HG03045 (cell line): Measurements from ENCODE around the gene SDK2.

Experiments
- ATAC-seq: cut with Tn5 transposase; IDR thresholded peaks from one replicate; pipeline ENCODE4 v1.9.1; 2021; ENCODE audit warnings: mild to moderate bottlenecking, moderate library complexity; ENCODE audit not compliant: unreplicated experiment

SDK2 gene

GRCh38 chr17:73350864-73351263, 293.4 kb downstream of the SDK2 start:
- no peak for ATAC-seq

GRCh38 chr17:73349647-73350046, 294.6 kb downstream of the SDK2 start:
- ATAC-seq, result no peak

- ATAC-seq, result no peak
These were observed 295.1 kb downstream of the SDK2 start for GRCh38 chr17:73349138-73349537.

DNA sequence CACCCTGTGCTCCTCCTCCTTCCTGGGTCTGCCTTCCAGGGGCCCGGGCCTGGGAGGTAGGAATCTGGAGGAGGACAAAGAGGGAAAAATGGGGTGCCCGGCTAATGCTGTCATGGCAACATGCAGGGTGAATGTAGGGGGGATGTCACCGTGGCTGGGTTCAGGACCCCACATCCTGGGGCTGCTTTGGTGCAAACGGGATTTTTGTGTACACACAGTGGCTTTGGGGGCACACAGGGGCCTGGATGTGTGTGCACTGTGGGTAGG, 295.5 kb downstream of the SDK2 start:
- ATAC-seq, result no peak

DNA sequence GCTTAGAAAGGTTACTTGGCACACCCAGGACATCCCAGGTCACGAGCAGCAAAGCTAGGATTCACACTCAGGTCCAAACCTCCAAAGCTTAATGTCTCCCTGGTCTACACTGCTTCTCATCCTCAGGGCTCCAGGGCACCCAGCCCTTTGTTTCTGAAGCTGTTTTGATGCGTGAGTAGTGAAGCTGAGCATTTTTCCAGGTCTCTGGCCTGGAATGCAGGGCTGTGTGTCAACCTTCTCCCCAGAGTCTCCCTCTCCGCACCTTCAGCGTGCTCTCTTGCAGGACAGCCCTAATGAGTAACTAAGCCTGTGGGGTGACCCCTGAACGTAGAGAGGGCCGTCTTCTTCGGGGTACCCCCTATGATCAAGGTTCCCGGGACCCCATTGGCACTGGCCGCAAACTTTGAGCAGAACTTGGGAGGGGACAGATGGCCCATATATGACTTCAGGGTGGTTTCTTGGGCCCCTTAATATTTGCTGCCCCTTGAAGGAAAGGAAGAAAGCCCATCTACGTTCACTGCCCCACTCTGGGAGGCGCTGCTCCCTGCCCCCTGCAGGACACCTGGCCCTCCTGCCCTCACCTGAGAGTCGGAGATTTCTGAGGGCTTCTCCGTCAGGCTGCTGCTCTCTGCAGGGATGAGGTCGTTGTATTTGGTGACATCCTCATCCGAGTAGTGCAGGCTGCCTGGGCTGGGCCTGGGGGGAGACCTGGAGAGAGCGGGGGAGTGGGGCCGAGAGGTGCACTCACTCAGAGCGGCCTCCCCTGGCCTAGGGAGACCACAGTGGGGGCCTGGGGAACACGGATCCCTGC, 296.0 kb downstream of the SDK2 start:
- no peak for ATAC-seq

DNA sequence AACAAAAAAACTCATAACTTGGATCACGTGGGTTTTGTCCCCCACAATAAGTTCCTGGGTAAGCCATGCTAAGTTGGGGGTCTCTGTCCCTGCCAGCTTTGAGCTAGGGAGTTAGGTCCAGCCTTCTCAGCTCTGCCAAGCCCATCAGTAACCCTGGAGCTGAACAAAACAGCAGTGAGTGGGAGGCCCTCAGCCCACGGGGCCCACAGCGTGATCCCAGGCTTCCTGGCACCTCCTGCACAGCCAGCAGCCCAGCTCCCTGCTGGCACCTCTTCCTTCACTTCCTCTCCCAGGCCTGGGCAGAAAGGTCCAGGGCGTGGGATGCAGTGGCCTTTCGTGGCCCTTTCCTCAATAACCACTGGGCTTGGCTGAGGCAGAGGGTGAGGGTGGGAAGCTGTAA, 296.9 kb downstream of the SDK2 start:
- no peak for ATAC-seq

DNA sequence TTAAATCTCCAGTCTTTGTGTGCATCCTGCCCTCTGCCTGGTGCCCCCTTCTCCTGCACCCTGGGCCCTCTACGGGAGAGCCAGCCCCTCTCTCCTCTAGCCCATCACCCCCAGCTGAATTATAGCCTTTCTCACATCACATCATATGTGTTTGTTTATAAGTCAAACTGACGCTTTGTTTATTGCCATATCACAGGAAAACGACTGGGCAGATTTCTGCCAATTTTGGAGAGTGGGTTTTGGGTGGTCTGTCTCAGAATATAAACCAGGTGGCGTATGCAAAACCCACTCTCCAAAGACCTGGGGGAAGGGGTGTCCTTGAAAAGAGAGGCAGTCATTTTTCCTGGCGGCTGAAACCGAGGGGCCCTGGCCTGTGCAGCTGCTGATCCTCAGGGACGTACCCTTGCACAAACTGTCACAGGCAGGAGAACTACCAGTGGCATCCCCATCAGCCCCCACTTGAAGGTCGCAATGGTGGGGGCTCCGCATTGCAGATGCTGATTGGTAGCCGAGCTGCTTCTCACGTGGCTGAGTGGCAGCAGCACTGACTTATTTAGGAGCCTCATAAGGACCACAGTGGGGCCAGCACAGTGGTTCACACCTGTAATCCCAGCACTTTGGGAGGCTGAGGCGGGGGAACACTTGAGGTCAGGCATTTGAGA, 297.6 kb downstream of the SDK2 start:
- no peak for ATAC-seq

GRCh38 chr17:73343739-73344454, 300.3 kb downstream of the SDK2 start:
- ATAC-seq, result no peak

GRCh38 chr17:73343168-73343634, 301.0 kb downstream of the SDK2 start:
- ATAC-seq, result no peak

GRCh38 chr17:73342541-73343167, 301.6 kb downstream of the SDK2 start:
- ATAC-seq, result no peak

DNA sequence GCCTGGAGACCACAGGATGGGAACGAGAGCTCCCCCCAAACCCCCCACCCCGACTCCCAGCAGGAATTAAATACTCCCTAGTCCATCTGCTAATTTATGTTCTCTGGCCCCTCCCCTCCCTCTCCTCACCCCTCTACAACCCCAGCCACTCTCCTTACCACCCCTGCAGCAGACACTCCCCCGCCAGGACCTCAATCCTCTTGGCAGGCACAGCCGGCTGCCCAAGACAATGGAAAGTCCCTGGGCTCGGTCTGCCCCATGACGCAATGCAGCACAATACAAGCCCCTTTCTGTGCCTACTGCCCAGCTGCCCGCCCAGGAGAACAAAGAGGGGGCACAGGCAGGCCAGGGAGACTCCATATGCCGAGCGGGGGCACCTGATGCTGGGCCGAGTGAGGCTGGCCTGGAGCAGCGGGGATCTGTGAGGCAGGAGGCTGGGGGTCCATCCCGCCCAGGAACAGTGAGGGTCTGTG, 302.2 kb downstream of the SDK2 start:
- no peak for ATAC-seq

DNA sequence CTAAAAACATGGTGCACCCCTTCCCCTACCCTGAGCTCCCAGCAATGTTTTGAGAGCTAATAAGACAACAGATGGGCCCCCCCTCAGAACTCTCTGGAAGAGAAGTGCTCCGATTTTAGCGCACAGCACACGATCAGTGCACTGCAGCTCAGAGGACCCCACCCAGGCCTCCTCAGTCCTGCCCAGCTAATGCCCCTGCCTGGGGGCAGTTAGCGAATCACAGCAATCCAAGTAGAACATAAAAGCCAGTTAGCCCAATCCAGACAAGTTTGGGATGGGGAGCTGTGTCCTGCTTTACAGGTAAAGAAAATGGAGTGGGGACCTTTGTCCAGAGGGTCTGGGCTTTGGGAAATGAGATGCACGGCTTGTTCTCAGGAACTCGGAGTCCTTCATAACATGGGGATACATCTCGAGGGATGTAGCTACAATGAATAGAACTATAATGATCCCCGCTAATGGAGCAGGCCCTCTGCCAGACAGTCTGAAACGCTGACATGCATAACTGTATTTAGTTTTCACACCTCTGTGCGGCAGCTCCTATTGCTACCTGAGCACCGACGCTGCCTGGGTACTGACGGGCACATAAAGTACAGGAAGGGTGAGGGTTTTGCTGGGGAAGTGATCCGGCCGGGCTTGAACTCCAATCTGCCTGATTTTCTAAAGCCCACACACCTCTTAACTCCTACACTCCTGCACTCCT, 302.7 kb downstream of the SDK2 start:
- ATAC-seq, result no peak

GRCh38 chr17:73340093-73340596, 304.1 kb downstream of the SDK2 start:
- ATAC-seq, result no peak

DNA sequence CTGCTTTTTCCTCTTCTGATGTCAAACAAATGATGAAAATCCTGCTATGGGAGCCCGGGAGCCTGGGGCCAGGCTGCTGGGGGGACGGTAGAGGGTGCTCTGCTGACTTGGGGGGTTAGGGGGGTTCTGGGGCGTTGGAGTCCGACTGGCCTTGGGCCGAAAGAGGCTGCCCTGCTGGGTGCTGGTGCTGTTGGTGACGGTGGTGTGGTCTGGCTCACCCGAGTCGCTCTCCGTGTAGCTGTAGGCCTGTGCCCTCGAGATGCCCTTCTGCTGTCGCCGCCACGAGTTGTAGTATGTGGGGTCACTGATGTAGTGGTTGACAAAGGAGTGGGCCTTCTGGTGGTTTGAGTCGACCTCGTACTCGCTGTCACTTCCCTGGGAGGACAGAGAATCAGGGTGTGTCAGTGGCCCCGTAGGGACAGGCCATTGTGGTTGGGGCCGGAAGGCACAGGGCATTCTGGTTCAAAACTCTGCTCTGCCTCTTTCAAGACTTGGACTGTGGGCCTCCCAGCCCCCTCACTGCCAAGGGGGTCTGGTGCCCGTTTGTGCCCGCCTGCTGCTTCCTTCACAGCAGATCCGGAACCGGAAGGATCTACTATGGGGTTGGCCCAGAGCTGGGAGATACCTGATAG, 305.6 kb downstream of the SDK2 start:
- no peak for ATAC-seq

GRCh38 chr17:73338050-73338521, 306.2 kb downstream of the SDK2 start:
- no peak for ATAC-seq

DNA sequence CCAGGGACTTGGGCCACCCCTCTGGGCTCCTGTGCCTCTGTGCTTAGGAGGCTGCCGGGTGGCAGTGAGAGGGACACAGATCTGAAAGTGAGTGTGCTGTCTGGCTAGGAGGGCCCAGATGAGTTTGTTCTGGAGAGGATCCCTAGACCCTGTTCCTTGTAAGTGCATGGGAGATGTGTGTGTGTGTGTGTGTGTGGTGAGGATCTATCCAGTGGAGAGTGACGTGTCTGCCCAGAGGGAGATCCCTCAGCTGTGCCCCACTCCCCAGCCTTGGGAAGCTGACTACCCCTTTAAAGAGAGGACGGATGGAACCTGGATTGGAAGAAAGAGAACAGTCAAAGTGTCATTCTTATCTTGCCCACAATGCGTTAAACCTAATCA, 306.9 kb downstream of the SDK2 start:
- ATAC-seq, result no peak

DNA sequence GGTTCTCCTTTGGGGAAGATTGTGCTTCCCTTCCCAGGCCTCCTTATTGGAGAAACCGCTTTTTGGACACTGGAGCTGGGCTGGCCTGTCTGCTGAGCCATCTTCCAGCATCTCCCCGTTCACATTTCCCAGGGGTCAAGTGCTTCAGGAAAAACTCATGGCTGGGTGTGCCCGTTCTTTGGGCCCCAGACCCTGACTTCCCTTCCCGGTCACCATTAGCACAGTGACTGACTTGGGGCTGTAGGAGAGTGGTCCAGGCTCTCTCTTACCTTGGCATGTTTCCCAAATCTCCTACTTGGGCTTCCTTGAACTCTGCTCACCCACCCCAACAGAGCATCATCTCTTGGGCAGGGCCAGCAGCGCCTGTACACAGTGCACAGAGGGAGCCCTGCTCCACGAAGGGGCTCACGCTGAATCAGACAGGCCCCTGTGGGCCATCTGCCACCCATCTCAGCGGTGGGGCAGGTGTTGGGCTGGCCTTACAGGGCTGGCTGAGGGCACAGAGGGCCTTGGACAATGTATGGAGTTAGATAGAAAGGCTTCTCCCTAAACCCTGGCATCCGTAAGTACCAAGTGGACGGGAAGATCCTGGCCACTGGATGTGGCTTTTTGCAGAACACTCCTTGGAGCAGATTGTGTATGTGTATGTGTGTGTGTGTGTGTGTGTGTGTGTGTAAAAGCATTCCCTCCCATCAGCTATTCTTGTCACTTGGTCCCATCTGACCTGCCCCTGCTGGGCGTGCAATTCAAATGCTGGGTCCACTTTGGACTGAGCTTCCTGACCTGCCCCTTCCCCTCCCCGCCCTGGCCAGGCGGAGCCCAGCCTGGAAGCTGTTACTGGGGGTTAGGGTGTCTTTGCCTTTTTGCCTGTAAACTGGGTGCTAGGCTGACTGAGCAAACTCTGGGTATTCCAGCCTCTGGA, 307.6 kb downstream of the SDK2 start:
- no peak for ATAC-seq

DNA sequence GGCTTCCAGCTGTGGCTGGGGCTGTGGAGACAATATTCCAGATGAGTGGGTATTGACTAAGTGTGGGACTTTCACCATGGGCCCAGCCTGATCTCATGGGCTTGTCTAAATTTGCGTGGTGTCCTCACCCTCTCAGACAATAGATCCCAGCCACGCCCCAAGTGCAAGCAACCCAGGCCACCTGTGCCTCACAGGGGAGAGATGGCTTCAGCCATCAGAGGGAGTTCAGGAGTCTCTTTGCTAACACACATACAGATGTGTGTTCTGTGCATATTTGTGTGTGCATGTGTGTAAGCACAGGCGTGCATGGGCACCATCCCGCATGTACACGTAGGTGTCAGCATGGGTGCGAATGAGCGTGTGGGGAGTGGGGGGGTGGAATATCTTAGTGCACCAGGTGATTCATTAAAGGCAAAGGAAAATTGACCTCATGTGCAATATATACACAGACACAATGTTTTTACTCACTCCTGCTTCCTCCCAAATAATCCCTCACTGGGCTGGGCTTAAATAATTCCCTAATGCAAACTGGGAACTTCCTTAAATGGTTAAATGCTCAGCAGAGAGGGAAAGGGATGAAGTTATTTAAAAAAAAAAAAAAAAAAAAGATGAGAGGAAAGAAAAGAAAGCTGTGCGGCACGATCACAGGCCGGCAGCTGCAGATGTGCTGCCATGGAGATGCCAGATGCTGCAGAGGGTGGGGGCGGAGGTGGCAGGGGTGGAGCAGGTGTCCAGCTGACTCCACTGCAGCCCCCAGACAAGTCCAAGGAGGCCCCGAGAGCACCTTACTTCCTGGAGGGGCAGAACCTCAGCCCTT, 308.4 kb downstream of the SDK2 start:
- no peak for ATAC-seq
